ENCODE measurements around the gene MYO18A. TPM values are rescaled to one million over a fixed set of nuclear protein-coding genes. Genes with fewer than 3 reads are reported as not detected.

MYO18A gene
- total and polyA plus RNA-seq, 2 experiments from 2014 or later, result 186 to 564 TPM

GRCh38 chr17:29127840-29128239 lies 52.4 kb downstream of the MYO18A start:
- H3K27ac ChIP-seq, result peak overlapping the region; percentile 38
- H3K9me3 ChIP-seq (ENCODE audit: low read depth), result no peaks in the 10 kb centered on the region
- H3K4me3 ChIP-seq, result no peak overlapping the region
- no peaks in the 10 kb centered on the region for H3K27me3 ChIP-seq
- no peak for DNase-seq (ENCODE audit: low read depth in 1 of 2, low spot score in 1 of 2)
- no peak for TF ChIP-seq CTCF (IDR thresholded peaks at IDR 0.05; ENCODE audit: low read depth, low read length)
- peaks cover 7% of the 10 kb centered on the region for H3K36me3 ChIP-seq
- H3K4me1 ChIP-seq (ENCODE audit: low read depth), result peaks cover 44% of the 10 kb centered on the region

GRCh38 chr17:29126268-29126930 lies 53.8 kb downstream of the MYO18A start:
- no peak for TF ChIP-seq CTCF (IDR thresholded peaks at IDR 0.05; ENCODE audit: low read depth, low read length)
- Histone ChIP-seq H3K36me3 (peaks cover 15% of the 10 kb centered on the region), H3K27me3 (no peaks in the 10 kb centered on the region), H3K4me1 (ENCODE audit: low read depth) (peaks cover 32% of the 10 kb centered on the region), H3K9me3 (ENCODE audit: low read depth) (no peaks in the 10 kb centered on the region), H3K27ac (peak overlapping the region; percentile 54), H3K4me3 (no peak overlapping the region)
- no peak for DNase-seq (ENCODE audit: low read depth in 1 of 2, low spot score in 1 of 2)

GRCh38 chr17:29125651-29126050 lies 54.5 kb downstream of the MYO18A start:
- peaks cover 18% of the 10 kb centered on the region for H3K36me3 ChIP-seq
- H3K27ac ChIP-seq, result peak overlapping the region; percentile 64
- no peak for DNase-seq (ENCODE audit: low read depth in 1 of 2, low spot score in 1 of 2)
- no peak overlapping the region for H3K4me3 ChIP-seq
- H3K9me3 ChIP-seq (ENCODE audit: low read depth), result no peaks in the 10 kb centered on the region
- H3K27me3 ChIP-seq, result no peaks in the 10 kb centered on the region
- TF ChIP-seq CTCF (IDR thresholded peaks at IDR 0.05; ENCODE audit: low read depth, low read length), result no peak
- peaks cover 32% of the 10 kb centered on the region for H3K4me1 ChIP-seq (ENCODE audit: low read depth)

- Histone ChIP-seq H3K4me1 (ENCODE audit: low read depth) (peaks cover 32% of the 10 kb centered on the region), H3K36me3 (peaks cover 25% of the 10 kb centered on the region), H3K4me3 (no peak overlapping the region), H3K27me3 (no peaks in the 10 kb centered on the region), H3K27ac (peak overlapping the region; percentile 64), H3K9me3 (ENCODE audit: low read depth) (no peaks in the 10 kb centered on the region)
- no peak for TF ChIP-seq CTCF (IDR thresholded peaks at IDR 0.05; ENCODE audit: low read depth, low read length)
- no peak for DNase-seq (ENCODE audit: low read depth in 1 of 2, low spot score in 1 of 2)
Measured at GRCh38 chr17:29124925-29125273, 55.3 kb downstream of the MYO18A start.

GRCh38 chr17:29124135-29124924 lies 55.9 kb downstream of the MYO18A start:
- Histone ChIP-seq H3K27ac (peak overlapping the region; percentile 64), H3K27me3 (no peaks in the 10 kb centered on the region), H3K4me1 (ENCODE audit: low read depth) (peaks cover 27% of the 10 kb centered on the region), H3K36me3 (peaks cover 28% of the 10 kb centered on the region), H3K4me3 (no peak overlapping the region), H3K9me3 (ENCODE audit: low read depth) (no peaks in the 10 kb centered on the region)
- peak; percentile 77 for TF ChIP-seq CTCF (IDR thresholded peaks at IDR 0.05; ENCODE audit: low read depth, low read length)
- DNase-seq (ENCODE audit: low read depth in 1 of 2, low spot score in 1 of 2), result peak; percentile 74 to 86
